Bone marrow (tissue), 2 donors: ENCODE data around the gene CDH4.

Source experiments
- DNase-seq, 2 donors: peaks; one replicate each; lab custom pipeline; 2025; lab: John Stamatoyannopoulos, UW

The CDH4 gene

GRCh38 chr20:61918548-61918947 lies 666.5 kb downstream of the CDH4 start:
- DNase-seq = no peak

GRCh38 chr20:61919239-61919638 lies 667.2 kb downstream of the CDH4 start:
- no peak for DNase-seq

- no peak for DNase-seq
Observed at GRCh38 chr20:61919675-61920365, 667.8 kb downstream of the CDH4 start.

GRCh38 chr20:61922411-61922810 lies 670.4 kb downstream of the CDH4 start:
- DNase-seq = no peak

- DNase-seq = no peak
Observed at GRCh38 chr20:61922936-61923335, 670.9 kb downstream of the CDH4 start.

GRCh38 chr20:61923371-61924166 lies 671.5 kb downstream of the CDH4 start:
- no peak for DNase-seq

- DNase-seq = no peak
Observed at GRCh38 chr20:61924211-61924857, 672.3 kb downstream of the CDH4 start.

GRCh38 chr20:61924858-61925554 lies 672.9 kb downstream of the CDH4 start:
- no peak for DNase-seq

GRCh38 chr20:61925555-61926252 lies 673.6 kb downstream of the CDH4 start:
- DNase-seq = no peak

- DNase-seq = no peak
Observed at GRCh38 chr20:61926253-61926613, 674.2 kb downstream of the CDH4 start.

- DNase-seq = no peak
Observed at GRCh38 chr20:61926796-61927192, 674.7 kb downstream of the CDH4 start.

- DNase-seq = no peak
Observed at GRCh38 chr20:61927193-61927825, 675.2 kb downstream of the CDH4 start.

- DNase-seq = no peak
Observed at GRCh38 chr20:61927826-61928541, 675.9 kb downstream of the CDH4 start.

- DNase-seq = no peak
Observed at GRCh38 chr20:61929561-61929960, 677.5 kb downstream of the CDH4 start.

GRCh38 chr20:61929971-61930666 lies 678.1 kb downstream of the CDH4 start:
- DNase-seq = no peak

GRCh38 chr20:61930776-61931475 lies 678.9 kb downstream of the CDH4 start:
- no peak for DNase-seq

- no peak for DNase-seq
Observed at GRCh38 chr20:61931476-61932198, 679.6 kb downstream of the CDH4 start.

GRCh38 chr20:61932199-61932592 lies 680.1 kb downstream of the CDH4 start:
- DNase-seq = no peak
